HepG2 (cell line): ENCODE measurements around the gene TTC28.

Experiments
- PAXIP1 ChIP-seq: sonication (generic); formaldehyde crosslinking; conservative IDR thresholded peaks from 2 replicates; pipeline ENCODE4 v1.4.0; 2020; ENCODE audit warnings: mild to moderate bottlenecking, missing genetic modification reagents, moderate library complexity
- ZBTB40 ChIP-seq, 2 experiments: fragments of 450-650 bp in 1 of 2; sonication (generic) in 1 of 2; formaldehyde crosslinking in 1 of 2; IDR thresholded peaks; 2 replicates each; pipeline versions ENCODE4 v1.6.1 to v1.8.0; 2016 to 2022; ENCODE audit warnings: antibody characterized with exemption in 1 of 2, mild to moderate bottlenecking in 1 of 2, missing genetic modification reagents in 1 of 2
- TF ChIP-seq, protein P1 (sequence below): sonication (generic); formaldehyde crosslinking; IDR thresholded peaks from 2 replicates; pipeline ENCODE4 v1.5.0; 2020; ENCODE audit warnings: mild to moderate bottlenecking, missing genetic modification reagents, moderate library complexity
- TF ChIP-seq, protein P2 (sequence below): sonication (generic); formaldehyde crosslinking; IDR thresholded peaks from 2 replicates; pipeline ENCODE4 v1.4.0; 2020; ENCODE audit warnings: missing genetic modification reagents

DNA sequence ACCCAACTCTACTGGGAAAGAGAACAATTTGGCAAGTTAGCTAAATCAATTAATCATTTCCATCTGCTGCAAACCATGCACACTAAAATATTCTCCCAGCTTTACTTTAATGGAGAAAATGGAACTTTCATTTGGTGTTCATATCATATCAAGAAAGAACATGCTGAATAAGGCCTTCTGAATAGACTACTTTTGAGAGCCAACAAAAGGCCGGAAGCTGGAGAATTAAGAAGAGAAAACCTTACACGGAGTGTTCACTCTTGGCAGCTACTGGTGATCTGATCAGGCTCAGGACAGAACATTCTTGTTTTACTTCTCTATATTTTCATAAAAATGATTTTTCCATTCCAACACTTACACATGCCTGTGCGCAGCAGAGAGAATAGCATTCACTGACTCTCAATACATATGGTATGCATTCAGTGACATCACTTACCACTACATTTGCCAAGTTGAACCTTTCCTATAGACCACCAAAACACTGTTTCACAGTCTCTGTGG is 165.3 kb downstream of the TTC28 start:
- TF ChIP-seq, protein P1, sequence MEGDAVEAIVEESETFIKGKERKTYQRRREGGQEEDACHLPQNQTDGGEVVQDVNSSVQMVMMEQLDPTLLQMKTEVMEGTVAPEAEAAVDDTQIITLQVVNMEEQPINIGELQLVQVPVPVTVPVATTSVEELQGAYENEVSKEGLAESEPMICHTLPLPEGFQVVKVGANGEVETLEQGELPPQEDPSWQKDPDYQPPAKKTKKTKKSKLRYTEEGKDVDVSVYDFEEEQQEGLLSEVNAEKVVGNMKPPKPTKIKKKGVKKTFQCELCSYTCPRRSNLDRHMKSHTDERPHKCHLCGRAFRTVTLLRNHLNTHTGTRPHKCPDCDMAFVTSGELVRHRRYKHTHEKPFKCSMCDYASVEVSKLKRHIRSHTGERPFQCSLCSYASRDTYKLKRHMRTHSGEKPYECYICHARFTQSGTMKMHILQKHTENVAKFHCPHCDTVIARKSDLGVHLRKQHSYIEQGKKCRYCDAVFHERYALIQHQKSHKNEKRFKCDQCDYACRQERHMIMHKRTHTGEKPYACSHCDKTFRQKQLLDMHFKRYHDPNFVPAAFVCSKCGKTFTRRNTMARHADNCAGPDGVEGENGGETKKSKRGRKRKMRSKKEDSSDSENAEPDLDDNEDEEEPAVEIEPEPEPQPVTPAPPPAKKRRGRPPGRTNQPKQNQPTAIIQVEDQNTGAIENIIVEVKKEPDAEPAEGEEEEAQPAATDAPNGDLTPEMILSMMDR (CRISPR knock-in tag): no peak
- TF ChIP-seq, protein P2, sequence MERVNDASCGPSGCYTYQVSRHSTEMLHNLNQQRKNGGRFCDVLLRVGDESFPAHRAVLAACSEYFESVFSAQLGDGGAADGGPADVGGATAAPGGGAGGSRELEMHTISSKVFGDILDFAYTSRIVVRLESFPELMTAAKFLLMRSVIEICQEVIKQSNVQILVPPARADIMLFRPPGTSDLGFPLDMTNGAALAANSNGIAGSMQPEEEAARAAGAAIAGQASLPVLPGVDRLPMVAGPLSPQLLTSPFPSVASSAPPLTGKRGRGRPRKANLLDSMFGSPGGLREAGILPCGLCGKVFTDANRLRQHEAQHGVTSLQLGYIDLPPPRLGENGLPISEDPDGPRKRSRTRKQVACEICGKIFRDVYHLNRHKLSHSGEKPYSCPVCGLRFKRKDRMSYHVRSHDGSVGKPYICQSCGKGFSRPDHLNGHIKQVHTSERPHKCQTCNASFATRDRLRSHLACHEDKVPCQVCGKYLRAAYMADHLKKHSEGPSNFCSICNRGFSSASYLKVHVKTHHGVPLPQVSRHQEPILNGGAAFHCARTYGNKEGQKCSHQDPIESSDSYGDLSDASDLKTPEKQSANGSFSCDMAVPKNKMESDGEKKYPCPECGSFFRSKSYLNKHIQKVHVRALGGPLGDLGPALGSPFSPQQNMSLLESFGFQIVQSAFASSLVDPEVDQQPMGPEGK (CRISPR knock-in tag): no peak
- TF ChIP-seq ZBTB40 (IDR thresholded peaks at IDR 0.05) (no peak), ZBTB40 (CRISPR knock-in tag; IDR thresholded peaks at IDR 0.05) (no peak), PAXIP1 (no peak)
